Subcutaneous adipose tissue (tissue), 4 donors: ENCODE data around the gene DERL2. TPM values are rescaled to one million over a fixed set of nuclear protein-coding genes. Genes with fewer than 3 reads are reported as not detected.

Source experiments
- total RNA-seq, 4 donors: library from RNA; depleted of rRNA; stranded (reverse); fragments of >200 nt; gene quantifications; one replicate each; pipeline ENCODE4 v1.1.0, GENCODE V29; 2016
- TF ChIP-seq, protein P1 (sequence below): fragments of 450-650 bp; IDR thresholded peaks from one replicate; pipeline ENCODE4 v1.5.1; 2016; ENCODE audit warnings: low read depth, mild to moderate bottlenecking, control low read depth, antibody characterized with exemption, moderate library complexity

DERL2 gene
- total RNA-seq, 4 donors from 2014 or later, result 25.8 to 55.9 (median 32.8) TPM

DNA sequence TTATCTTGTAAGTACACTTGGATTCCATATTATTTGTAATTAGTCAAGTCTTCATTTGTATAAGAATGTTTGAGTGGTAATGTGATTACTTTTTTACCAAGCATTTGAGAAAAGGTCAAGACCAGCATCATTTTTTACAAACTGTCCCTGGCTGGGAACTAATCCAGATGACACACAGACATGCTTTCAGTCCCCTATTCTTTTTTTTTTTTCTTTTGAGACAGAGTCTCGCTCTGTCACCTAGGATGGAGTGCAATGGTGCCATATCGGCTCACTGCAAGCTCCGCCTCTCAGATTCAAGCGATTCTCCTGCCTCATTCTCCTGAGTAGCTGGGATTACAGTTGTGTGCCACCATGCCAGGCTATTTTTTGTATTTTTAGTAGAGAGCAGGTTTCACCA, 4.5 kb downstream of the DERL2 start:
- TF ChIP-seq, protein P1, sequence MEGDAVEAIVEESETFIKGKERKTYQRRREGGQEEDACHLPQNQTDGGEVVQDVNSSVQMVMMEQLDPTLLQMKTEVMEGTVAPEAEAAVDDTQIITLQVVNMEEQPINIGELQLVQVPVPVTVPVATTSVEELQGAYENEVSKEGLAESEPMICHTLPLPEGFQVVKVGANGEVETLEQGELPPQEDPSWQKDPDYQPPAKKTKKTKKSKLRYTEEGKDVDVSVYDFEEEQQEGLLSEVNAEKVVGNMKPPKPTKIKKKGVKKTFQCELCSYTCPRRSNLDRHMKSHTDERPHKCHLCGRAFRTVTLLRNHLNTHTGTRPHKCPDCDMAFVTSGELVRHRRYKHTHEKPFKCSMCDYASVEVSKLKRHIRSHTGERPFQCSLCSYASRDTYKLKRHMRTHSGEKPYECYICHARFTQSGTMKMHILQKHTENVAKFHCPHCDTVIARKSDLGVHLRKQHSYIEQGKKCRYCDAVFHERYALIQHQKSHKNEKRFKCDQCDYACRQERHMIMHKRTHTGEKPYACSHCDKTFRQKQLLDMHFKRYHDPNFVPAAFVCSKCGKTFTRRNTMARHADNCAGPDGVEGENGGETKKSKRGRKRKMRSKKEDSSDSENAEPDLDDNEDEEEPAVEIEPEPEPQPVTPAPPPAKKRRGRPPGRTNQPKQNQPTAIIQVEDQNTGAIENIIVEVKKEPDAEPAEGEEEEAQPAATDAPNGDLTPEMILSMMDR, result no peak

DNA sequence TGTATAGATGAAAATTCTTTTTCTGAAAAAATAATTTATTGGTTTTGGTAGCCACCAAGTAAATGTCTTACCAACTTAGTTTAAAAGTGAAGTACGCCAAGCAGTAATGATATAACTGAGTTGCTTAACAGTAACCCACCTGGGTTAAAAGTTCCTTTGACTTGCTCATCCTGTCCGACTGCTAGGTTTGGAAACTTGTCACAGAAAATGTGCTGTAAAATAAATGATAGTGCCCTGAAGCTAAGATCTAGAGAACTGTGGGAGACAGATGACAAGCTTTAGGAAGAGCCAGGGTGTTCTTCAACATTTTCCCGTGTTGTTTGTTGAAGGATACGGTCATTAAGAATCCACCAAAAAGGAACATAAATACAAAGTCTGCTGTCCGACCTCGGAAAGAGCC, 5.0 kb downstream of the DERL2 start:
- TF ChIP-seq, protein P1, result no peak

DNA sequence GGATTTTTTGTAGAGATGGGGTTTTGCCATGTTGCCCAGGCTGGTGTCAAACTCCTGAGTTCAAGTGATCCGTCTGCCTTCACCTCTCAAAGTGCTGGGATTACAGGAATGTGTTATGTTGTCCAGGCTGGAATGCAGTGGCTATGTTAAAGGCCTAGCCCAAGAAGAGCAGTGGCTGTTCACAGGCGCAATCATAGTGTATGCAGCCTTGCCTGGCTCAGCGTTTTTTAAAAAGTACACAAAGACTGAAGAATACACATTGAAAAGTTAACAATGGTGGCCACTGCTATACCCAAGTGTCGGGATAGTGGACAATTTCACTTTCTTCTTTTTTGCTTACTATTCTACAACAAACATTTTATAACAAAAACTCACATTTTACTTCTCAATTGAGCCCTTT, 7.0 kb downstream of the DERL2 start:
- TF ChIP-seq, protein P1, result no peak

DNA sequence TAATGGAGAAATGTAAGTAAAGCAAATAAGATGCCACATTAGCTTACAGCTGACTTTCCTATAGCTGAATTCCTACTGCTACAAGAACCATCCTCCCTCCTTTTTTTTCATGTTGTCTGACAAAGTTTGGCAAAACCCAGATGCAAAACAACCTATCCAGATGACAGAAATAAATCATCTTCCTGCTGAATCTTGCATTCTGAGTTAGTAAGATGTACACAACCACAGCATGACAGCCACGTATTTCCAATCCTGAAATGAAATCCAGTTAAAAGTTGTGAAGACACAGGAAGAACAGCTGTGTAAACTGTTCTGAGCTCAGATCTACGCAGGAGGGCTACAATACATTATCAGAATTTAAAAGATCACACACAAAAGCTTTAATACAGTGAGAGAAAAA, 12.1 kb downstream of the DERL2 start:
- TF ChIP-seq, protein P1, result no peak

DNA sequence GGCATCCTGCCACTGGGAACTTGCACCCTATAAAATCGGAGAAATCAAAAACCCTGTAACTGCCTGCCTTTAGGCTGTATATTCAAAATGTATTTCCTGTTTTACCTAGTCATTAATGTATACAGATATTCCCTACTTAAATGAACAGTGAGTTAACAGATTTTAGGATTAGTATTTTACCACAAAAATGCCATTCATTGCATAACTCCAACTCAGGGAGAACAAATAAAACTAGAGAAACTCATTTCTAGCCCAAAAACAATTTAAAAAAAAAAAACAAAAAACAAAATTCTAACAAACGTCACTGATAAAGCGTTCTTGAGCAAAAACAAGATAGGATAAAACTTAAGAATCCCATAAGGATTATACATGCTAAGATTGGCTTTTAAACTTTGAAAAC, 13.5 kb downstream of the DERL2 start:
- TF ChIP-seq, protein P1, result no peak

DNA sequence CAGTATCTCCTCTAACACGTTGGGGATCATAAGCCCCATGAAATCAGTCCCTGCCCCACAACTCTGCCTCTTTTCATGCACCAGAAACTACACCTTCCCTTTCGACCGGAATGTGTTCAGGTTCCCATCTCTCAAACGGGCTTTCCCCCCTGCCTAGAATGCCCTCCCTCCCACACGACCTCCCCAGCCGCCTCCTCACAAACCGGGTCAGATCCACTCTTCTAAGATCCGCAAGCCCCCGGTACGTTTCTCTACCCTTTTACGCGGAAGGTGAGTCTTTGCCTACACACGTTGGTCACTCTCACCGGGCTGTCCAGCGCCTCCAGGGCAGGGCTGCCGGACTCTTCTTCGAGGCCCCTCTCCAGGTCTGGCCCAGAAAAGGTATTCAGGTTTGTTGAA, 17.9 kb downstream of the DERL2 start:
- TF ChIP-seq, protein P1, result no peak

DNA sequence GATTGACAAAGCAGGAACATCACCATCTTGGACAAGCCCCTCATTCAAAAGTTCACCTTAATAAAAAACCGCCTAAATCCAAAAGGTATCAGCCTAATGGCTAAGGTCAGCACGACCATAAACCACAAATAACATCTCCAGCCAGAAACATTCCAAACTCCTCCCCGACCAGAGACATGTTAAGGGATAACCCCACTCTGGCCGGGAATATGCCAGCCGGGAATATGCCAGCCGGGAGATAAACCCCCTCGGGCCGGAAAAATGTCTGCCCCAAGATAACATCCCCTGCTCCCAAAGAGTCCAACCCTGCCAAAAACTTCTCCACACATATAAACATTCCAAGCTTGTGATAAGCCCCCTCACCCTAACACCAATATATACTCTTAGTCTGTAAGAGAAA, 18.6 kb downstream of the DERL2 start:
- TF ChIP-seq, protein P1, result no peak

DNA sequence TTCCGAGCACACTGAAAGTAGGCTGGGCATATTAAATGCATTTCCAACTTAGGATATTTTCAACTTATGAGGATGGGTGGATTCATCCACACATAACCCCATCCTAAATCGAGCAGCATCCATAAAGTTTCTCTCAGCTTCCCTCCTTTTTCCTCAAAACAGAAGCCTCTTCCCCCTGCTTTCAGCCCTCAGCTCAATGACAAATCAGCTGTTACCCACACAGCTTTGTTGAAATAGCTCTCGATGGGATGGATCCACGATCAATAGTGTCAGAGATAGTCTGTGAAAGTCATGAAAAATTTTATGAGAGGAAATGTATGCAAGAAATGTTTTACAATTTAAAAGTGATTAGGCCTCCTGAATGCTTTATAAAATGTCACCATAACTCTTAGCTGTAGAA, 19.7 kb downstream of the DERL2 start:
- TF ChIP-seq, protein P1, result no peak
